ENCODE results near the gene HOATZ. TPM values are rescaled to one million over a fixed set of nuclear protein-coding genes. Genes with fewer than 3 reads are reported as not detected.

The HOATZ gene
- total and polyA plus RNA-seq, 2 donors (not counting 1 experiment from before 2014, with no cell fraction given), result not detected

DNA sequence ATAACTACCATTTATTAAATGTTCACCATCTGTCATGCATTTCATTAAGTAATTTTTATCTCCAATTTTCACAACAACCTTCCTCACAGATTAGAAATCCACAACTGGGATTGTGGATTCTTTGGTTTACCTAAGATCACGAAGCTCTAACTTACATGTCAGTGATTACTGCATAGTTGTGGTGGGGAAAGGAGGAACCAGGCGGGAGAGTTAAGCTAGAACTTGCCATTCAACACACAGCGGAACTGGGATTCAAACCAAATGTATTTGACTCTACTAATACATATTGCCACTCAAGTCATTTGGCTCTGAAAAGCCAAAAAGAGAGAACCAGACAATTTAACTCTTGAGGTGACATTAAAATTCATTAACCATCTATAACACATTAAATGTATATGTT lies 15.5 kb downstream of the HOATZ start:
- TF ChIP-seq EZH2 (IDR thresholded peaks at IDR 0.05; ENCODE audit: low read length, missing control alignments) (no peak), CTCF (conservative IDR thresholded peaks at IDR 0.05 in 1 of 2, IDR thresholded peaks at IDR 0.05 in 1 of 2; ENCODE audit: low read depth in 1 of 2, low read length in 2 of 2) (no peak)
- no peaks in the 10 kb centered on the region for H3K36me3 ChIP-seq (ENCODE audit: control insufficient read depth, insufficient read depth, low read length)
- H3K4me2 ChIP-seq (ENCODE audit: extremely low read depth, insufficient read depth, low read length), result no peak overlapping the region
- no peak overlapping the region for H3K9ac ChIP-seq (ENCODE audit: insufficient read depth, low read length)
- no peak overlapping the region for H2AFZ ChIP-seq (ENCODE audit: low read length)
- H3K4me1 ChIP-seq (ENCODE audit: control insufficient read depth, extremely low read depth, insufficient read depth, low read length), result peaks cover 14% of the 10 kb centered on the region
- peak in 1 of 2 donors; percentile 88 for DNase-seq (ENCODE audit: low read depth in 2 of 2)
- H3K9me3 ChIP-seq (ENCODE audit: control insufficient read depth, insufficient read depth, low read depth, low read length), result no peaks in the 10 kb centered on the region
- H3K79me2 ChIP-seq (ENCODE audit: control insufficient read depth, insufficient read depth, low read length), result no peaks in the 10 kb centered on the region
- no peaks in the 10 kb centered on the region for H3K27me3 ChIP-seq (ENCODE audit: control insufficient read depth, insufficient read depth, low read length)
- no peak overlapping the region for H3K4me3 ChIP-seq (replicated peaks in 1 of 4; ENCODE audit: control extremely low read depth in 1 of 4, insufficient read depth in 1 of 4, low read depth in 3 of 4, low read length in 4 of 4)
- no peak overlapping the region for H3K27ac ChIP-seq (ENCODE audit: insufficient read depth, low read length)
- H4K20me1 ChIP-seq (ENCODE audit: control insufficient read depth, extremely low read depth, insufficient read depth, low read length), result no peaks in the 10 kb centered on the region

GRCh38 chr11:111531136-111531535 lies 16.6 kb downstream of the HOATZ start:
- Histone ChIP-seq H3K4me2 (ENCODE audit: extremely low read depth, insufficient read depth, low read length) (peak overlapping the region; percentile 40), H2AFZ (ENCODE audit: low read length) (no peak overlapping the region), H3K36me3 (ENCODE audit: control insufficient read depth, insufficient read depth, low read length) (no peaks in the 10 kb centered on the region), H3K27ac (ENCODE audit: insufficient read depth, low read length) (no peak overlapping the region), H3K79me2 (ENCODE audit: control insufficient read depth, insufficient read depth, low read length) (no peaks in the 10 kb centered on the region), H3K4me1 (ENCODE audit: control insufficient read depth, extremely low read depth, insufficient read depth, low read length) (peaks cover 12% of the 10 kb centered on the region), H3K9ac (ENCODE audit: insufficient read depth, low read length) (no peak overlapping the region), H3K27me3 (ENCODE audit: control insufficient read depth, insufficient read depth, low read length) (no peaks in the 10 kb centered on the region), H3K9me3 (ENCODE audit: control insufficient read depth, insufficient read depth, low read depth, low read length) (no peaks in the 10 kb centered on the region), H4K20me1 (ENCODE audit: control insufficient read depth, extremely low read depth, insufficient read depth, low read length) (no peaks in the 10 kb centered on the region), H3K4me3 (replicated peaks in 1 of 4; ENCODE audit: control extremely low read depth in 1 of 4, insufficient read depth in 1 of 4, low read depth in 3 of 4, low read length in 4 of 4) (no peak overlapping the region)
- TF ChIP-seq CTCF (conservative IDR thresholded peaks at IDR 0.05 in 1 of 2, IDR thresholded peaks at IDR 0.05 in 1 of 2; ENCODE audit: low read depth in 1 of 2, low read length in 2 of 2) (no peak), EZH2 (IDR thresholded peaks at IDR 0.05; ENCODE audit: low read length, missing control alignments) (no peak)
- no peak for DNase-seq (ENCODE audit: low read depth in 2 of 2)

GRCh38 chr11:111531687-111532364 lies 17.2 kb downstream of the HOATZ start:
- Histone ChIP-seq H3K36me3 (ENCODE audit: control insufficient read depth, insufficient read depth, low read length) (no peaks in the 10 kb centered on the region), H3K4me1 (ENCODE audit: control insufficient read depth, extremely low read depth, insufficient read depth, low read length) (peaks cover 12% of the 10 kb centered on the region)

More at GRCh38 chr11:111531687-111532364, 17.2 kb downstream of the HOATZ start:
- Histone ChIP-seq H3K4me2 (ENCODE audit: extremely low read depth, insufficient read depth, low read length) (peak overlapping the region; percentile 66), H3K27me3 (ENCODE audit: control insufficient read depth, insufficient read depth, low read length) (no peaks in the 10 kb centered on the region), H3K79me2 (ENCODE audit: control insufficient read depth, insufficient read depth, low read length) (no peaks in the 10 kb centered on the region), H3K27ac (ENCODE audit: insufficient read depth, low read length) (peak overlapping the region; percentile 10), H3K9ac (ENCODE audit: insufficient read depth, low read length) (no peak overlapping the region), H3K9me3 (ENCODE audit: control insufficient read depth, insufficient read depth, low read depth, low read length) (no peaks in the 10 kb centered on the region), H3K4me3 (replicated peaks in 1 of 4; ENCODE audit: control extremely low read depth in 1 of 4, insufficient read depth in 1 of 4, low read depth in 3 of 4, low read length in 4 of 4) (no peak overlapping the region), H4K20me1 (ENCODE audit: control insufficient read depth, extremely low read depth, insufficient read depth, low read length) (no peaks in the 10 kb centered on the region), H2AFZ (ENCODE audit: low read length) (no peak overlapping the region)
- DNase-seq (ENCODE audit: low read depth in 2 of 2), result peak; percentile 83 to 94
- TF ChIP-seq CTCF (conservative IDR thresholded peaks at IDR 0.05 in 1 of 2, IDR thresholded peaks at IDR 0.05 in 1 of 2; ENCODE audit: low read depth in 1 of 2, low read length in 2 of 2) (no peak), EZH2 (IDR thresholded peaks at IDR 0.05; ENCODE audit: low read length, missing control alignments) (no peak)

All from fibroblast of lung (primary cell).